Endothelial cell of umbilical vein (primary cell): Measurements from ENCODE around the gene VIPR2.

Experiments
- CTCF ChIP-seq, 2 donors: IDR thresholded peaks; 1 replicate in 1 of 2; 2 replicates in 1 of 2; pipeline ENCODE4 v1.5.1; 2011; ENCODE audit warnings: low read length in 2 of 2, mild to moderate bottlenecking in 2 of 2, moderate library complexity in 2 of 2, control low read depth in 1 of 2, inconsistent platforms in 1 of 2, low read depth in 1 of 2; ENCODE audit not compliant: insufficient read depth in 1 of 2; ENCODE audit errors: extremely low read depth in 1 of 2
- EZH2 ChIP-seq: IDR thresholded peaks from 2 replicates; pipeline ENCODE4 v1.6.1; 2012; ENCODE audit warnings: borderline replicate concordance, low read depth, mild to moderate bottlenecking, moderate library complexity, low read length, inconsistent platforms; ENCODE audit not compliant: severe bottlenecking
- JUN ChIP-seq: IDR thresholded peaks from 2 replicates; pipeline ENCODE4 v1.6.1; 2011; ENCODE audit warnings: borderline replicate concordance, low read depth; ENCODE audit not compliant: insufficient read length, insufficient read depth
- MAX ChIP-seq: IDR thresholded peaks from 2 replicates; pipeline ENCODE4 v1.6.1; 2011; ENCODE audit not compliant: insufficient read depth, insufficient read length
- POLR2A ChIP-seq: IDR thresholded peaks from 2 replicates; pipeline ENCODE4 v1.6.1; 2012; ENCODE audit warnings: low read depth, mild to moderate bottlenecking, control low read depth, low read length
- POLR2AphosphoS5 ChIP-seq: IDR thresholded peaks from 2 replicates; pipeline ENCODE4 v1.6.1; 2012; ENCODE audit warnings: low read depth, mild to moderate bottlenecking, control low read depth, low read length, moderate library complexity; ENCODE audit not compliant: insufficient read depth

DNA sequence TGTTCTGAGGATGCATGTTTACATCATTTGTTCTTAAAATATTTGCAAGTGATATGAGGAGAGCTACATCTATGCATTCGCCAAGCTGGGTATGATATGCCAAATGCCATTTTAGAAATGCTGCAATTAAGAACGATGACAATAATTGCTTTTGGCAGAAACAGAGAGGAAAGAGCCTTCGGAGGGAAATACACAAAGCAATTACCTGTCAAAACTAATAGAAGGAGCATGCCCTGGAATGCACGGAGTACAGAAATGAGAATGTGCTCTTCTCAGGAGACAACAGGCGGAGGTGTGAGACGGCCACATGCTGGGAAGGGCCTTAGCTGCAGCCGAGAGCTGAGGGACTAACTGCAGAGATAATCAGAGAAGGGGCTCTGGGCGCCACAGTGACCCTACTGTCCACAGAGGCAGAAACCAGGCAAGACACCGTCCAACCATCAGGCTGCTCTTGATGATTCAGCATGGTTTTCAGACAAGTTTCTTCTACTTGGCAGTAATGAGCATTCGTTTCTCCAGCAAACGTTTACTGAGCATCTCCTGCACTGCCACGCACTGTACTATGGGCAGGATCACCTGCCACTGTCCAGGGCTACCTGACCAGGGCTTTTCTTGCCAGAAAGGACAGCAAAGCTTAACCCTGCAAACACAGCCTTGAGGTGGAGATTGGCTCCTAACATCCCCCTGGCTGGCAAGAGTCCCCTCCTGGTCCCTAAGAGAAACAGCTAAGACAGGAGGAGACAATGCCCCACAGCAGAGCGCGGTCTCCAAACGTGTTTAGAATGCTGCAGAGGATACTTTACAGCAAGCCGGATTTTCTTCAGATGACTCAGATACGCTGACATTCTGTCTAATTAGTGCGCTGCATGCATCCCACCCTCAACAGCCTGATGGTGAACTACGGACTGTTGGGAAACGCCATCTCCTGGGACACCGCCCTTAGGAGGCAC is 18.1 kb downstream of the VIPR2 start:
- TF ChIP-seq POLR2AphosphoS5 (no peak), CTCF (IDR thresholded peaks at IDR 0.05; ENCODE audit: extremely low read depth in 1 of 2, insufficient read depth in 1 of 2, low read depth in 1 of 2, low read length in 2 of 2) (no peak), MAX (no peak), JUN (no peak), EZH2 (no peak), POLR2A (no peak)
